Heart left ventricle (tissue), 16 donors: ENCODE results near the gene PLCB1. TPM values are rescaled to one million over a fixed set of nuclear protein-coding genes. Genes with fewer than 3 reads are reported as not detected.
A peak's percentile ranks its signal among the peaks of the same experiment; 100 is the strongest.

ENCODE experiments used
- ATAC-seq, 4 donors: fragments of 200-7000 bp; cut with Tn5 transposase; one replicate each; pipeline ENCODE4 v1.9.1; 2020 to 2022; ENCODE audit warnings: moderate library complexity in 4 of 4, mild to moderate bottlenecking in 3 of 4, moderate number of reproducible peaks in 1 of 4
- DNase-seq, 5 donors: peaks; one replicate each; pipeline ENCODE4 v3.0.0-alpha.2; 2020
- H3K27ac ChIP-seq, 12 donors: fragments of 200-600 bp; sonication (generic) in 4 of 12; one replicate each; pipeline versions ENCODE4 v1.5.0 to v1.8.0; 2016 to 2022; ENCODE audit warnings: mild to moderate bottlenecking in 2 of 12
- H3K27me3 ChIP-seq, 9 donors: fragments of 200-600 bp; sonication (generic) in 2 of 9; one replicate each; pipeline versions ENCODE4 v1.5.1 to v1.8.0; 2016 to 2022; ENCODE audit warnings: mild to moderate bottlenecking in 3 of 9
- H3K36me3 ChIP-seq, 9 donors: fragments of 200-600 bp; sonication (generic) in 2 of 9; one replicate each; pipeline versions ENCODE4 v1.5.0 to v1.8.0; 2018 to 2022; ENCODE audit warnings: mild to moderate bottlenecking in 2 of 9
- H3K4me1 ChIP-seq, 12 donors: fragments of 200-600 bp; sonication (generic) in 4 of 12; one replicate each; pipeline versions ENCODE4 v1.5.0 to v1.8.0; 2016 to 2022; ENCODE audit warnings: mild to moderate bottlenecking in 3 of 12
- H3K4me3 ChIP-seq, 12 donors: fragments of 200-600 bp; sonication (generic) in 4 of 12; one replicate each; pipeline versions ENCODE4 v1.5.0 to v1.8.0; 2017 to 2022; ENCODE audit warnings: mild to moderate bottlenecking in 9 of 12, moderate library complexity in 4 of 12
- H3K9me3 ChIP-seq, 12 donors: fragments of 200-600 bp; sonication (generic) in 4 of 12; one replicate each; pipeline versions ENCODE4 v1.5.0 to v1.8.0; 2016 to 2022; ENCODE audit warnings: mild to moderate bottlenecking in 1 of 12
- POLR2A ChIP-seq, 2 donors: fragments of 450-650 bp; IDR thresholded peaks; one replicate each; pipeline ENCODE4 v1.6.1; 2017; ENCODE audit warnings: antibody characterized with exemption in 2 of 2, mild to moderate bottlenecking in 2 of 2, moderate library complexity in 2 of 2
- WGBS, 4 donors: extraction: QIAGEN DNeasy Blood & Tissue Kit in 2 of 4; methylation state at CpG; one replicate each; pipeline versions ENCODE4 v1.1.5 to v1.1.7; 2013 to 2018; 5-methylcytosine and 5-hydroxymethylcytosine counted together
- intact Hi-C, 10 donors: fragments of 100-400 bp; cut with DNase I; formaldehyde crosslinking; loops; one replicate each; pipeline versions ENCODE4 v1.11.1 to v1.14.2; 2022
- polyA plus RNA-seq, 2 donors: library from polyadenylated mRNA; stranded (reverse); fragments of 200-250 nt; gene quantifications; one replicate each; pipeline ENCODE4 v1.2.3, GENCODE V29; 2013
- total RNA-seq, 9 donors: library from RNA; depleted of rRNA in 2 of 9; stranded (reverse); fragments of >200 nt in 2 of 9; fragmentation: NEBNext Ultra II Directional in 3 of 9; extraction: Animal tissue kit (Norgen Biotek cat#: 25700) in 3 of 9; gene quantifications; one replicate each; pipeline versions ENCODE4 v1.1.0 to v1.2.4, GENCODE V29; 2016 to 2023
- TF ChIP-seq, protein P1 (sequence below), 12 donors: fragments of 200-600 bp; sonication (generic) in 4 of 12; IDR thresholded peaks; one replicate each; pipeline versions ENCODE4 v1.5.0 to v1.8.0; 2018 to 2022; ENCODE audit warnings: antibody characterized with exemption in 12 of 12, mild to moderate bottlenecking in 5 of 12
- donor health status: ischemic (EF 13 %, LVEDD 7.1; RV severe dilation, severe dysfunction).
- donor health status: healthy with polysubstance abuse.
- donor health status: DM: no; HTN: yes; CAD: no.
- donor health status: DM: no; HTN: no; CAD: no.
- donor health status: ischemic (EF 25% LVEDD 6.9; RV normal size, moderate dysfunction).
- donor health status: ischemic (EF 25% LVEDD 5.7; RV mildly dilated, moderate dysfunction).
- donor health status: healthy.
- donor health status: DM: yes; HTN: yes; CAD: no.
- donor health status: ischemic (EF 35%, LVEDD 5.7; RV mildly dilated, moderate dysfunction).
- donor health status: nonischemic (EF 11% LVEDD 7.7; RV severe dilation, severe dysfunction).
- donor health status: DM: yes; HTN: yes; CAD: no.
- donor health status: PGD.
- donor health status: ischemic (EF 29% LVEDD 5.4; RV normal size, mild dysfunction).
- donor health status: nonischemic (EF 23%, LVEDD 6.1; RV moderate dilation, normal function).

Gene PLCB1
- total and polyA plus RNA-seq, 11 donors = 2.5 to 12.1 (median 7.4) TPM

DNA sequence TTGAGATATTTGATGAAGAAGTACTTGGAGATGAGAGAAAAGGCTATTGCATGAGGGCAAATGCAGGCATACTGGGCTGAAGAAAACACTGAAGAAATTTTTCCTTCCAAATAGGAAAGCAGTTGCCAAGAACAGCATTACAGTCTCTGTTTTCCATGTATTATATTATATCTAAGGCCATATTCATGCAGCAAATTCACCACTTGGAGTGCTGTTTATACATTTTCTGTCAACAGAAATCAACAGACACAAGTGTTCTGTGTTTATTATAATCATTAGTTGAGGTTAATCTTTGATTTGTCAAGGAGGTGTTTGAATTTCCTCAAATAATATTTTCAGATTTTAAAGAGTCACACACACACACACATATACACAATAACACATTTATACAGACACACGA lies 668.0 kb downstream of the PLCB1 start:
- Histone ChIP-seq H3K27ac (no peak overlapping the region), H3K9me3 (no peaks in the 10 kb centered on the region), H3K4me1 (peaks cover 0 to 29% (median 8%) of the 10 kb centered on the region in 12 donors), H3K27me3 (no peaks in the 10 kb centered on the region), H3K36me3 (no peaks in the 10 kb centered on the region), H3K4me3 (no peak overlapping the region)
- ATAC-seq (no peak), DNase-seq (no peak)
- TF ChIP-seq, protein P1, sequence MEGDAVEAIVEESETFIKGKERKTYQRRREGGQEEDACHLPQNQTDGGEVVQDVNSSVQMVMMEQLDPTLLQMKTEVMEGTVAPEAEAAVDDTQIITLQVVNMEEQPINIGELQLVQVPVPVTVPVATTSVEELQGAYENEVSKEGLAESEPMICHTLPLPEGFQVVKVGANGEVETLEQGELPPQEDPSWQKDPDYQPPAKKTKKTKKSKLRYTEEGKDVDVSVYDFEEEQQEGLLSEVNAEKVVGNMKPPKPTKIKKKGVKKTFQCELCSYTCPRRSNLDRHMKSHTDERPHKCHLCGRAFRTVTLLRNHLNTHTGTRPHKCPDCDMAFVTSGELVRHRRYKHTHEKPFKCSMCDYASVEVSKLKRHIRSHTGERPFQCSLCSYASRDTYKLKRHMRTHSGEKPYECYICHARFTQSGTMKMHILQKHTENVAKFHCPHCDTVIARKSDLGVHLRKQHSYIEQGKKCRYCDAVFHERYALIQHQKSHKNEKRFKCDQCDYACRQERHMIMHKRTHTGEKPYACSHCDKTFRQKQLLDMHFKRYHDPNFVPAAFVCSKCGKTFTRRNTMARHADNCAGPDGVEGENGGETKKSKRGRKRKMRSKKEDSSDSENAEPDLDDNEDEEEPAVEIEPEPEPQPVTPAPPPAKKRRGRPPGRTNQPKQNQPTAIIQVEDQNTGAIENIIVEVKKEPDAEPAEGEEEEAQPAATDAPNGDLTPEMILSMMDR (IDR thresholded peaks at IDR 0.05) = peak in 4 of 12 donors; percentile 7 to 20 (median 12)
- TF ChIP-seq POLR2A (IDR thresholded peaks at IDR 0.05) = no peak
- intact Hi-C loops = loop anchor here in 2 of 10 donors (5.0 kb wide), 2 partner anchors 37 to 52 kb away; no protein-coding TSS in a partner anchor
- WGBS, 4 donors = 0 to 90% (median 63%) methylated on average over 1 of the region's 1 CpG

DNA sequence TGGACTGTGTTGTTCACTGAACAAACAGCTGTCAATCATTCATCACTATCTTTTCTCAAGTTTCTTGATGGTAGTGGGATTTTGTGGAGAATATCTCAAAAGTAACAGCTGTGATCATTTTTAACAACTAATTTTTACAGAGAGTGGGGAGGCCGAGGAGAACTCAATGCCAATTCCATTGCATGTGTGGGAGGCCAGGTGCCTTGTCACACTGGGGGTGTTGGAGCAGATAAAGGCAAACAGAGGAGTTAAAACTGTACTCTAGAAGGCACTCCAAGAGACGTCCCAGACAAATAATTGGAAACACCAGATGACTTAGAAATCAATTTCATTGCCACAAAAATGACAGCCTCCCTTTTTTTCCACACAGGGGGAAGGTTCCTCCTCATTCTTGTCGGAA lies 669.6 kb downstream of the PLCB1 start:
- DNase-seq (no peak), ATAC-seq (no peak)
- no peaks in the 10 kb centered on the region for H3K27me3 ChIP-seq
- H3K9me3 ChIP-seq = no peaks in the 10 kb centered on the region
- no peak for TF ChIP-seq POLR2A (IDR thresholded peaks at IDR 0.05)
- H3K4me3 ChIP-seq = no peak overlapping the region
- WGBS, 4 donors = 89 to 96% (median 94%) methylated on average over 3 of the region's 3 CpGs
- H3K36me3 ChIP-seq = no peaks in the 10 kb centered on the region
- no peak overlapping the region for H3K27ac ChIP-seq
- peaks cover 0 to 14% (median 3%) of the 10 kb centered on the region in 12 donors for H3K4me1 ChIP-seq
- intact Hi-C loops = loop anchor here in 2 of 10 donors (5.0 kb wide), 2 partner anchors 36 to 51 kb away; no protein-coding TSS in a partner anchor

DNA sequence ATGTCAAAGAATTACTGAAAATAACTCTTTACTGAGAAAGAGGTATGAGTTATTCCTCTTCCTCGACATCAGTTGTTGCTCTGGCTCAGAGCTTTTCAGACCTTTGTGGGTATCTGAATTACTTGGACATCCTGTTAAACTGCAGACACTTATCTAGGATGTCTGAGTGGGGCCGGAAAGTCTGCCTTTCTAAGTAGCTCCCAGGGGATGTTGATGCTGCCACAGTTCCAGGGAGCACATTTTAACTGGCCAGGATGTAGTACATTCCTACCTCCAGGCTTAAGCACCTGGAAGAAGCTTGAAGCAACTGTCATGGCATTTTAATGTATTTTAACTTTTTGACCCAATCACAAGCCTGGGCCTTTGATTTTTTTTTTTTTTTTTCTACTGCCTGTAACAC lies 671.0 kb downstream of the PLCB1 start:
- WGBS, 4 donors = 16 to 28% (median 24%) methylated on average over 2 of the region's 2 CpGs
- no peak overlapping the region for H3K27ac ChIP-seq
- H3K27me3 ChIP-seq = no peaks in the 10 kb centered on the region
- no peak overlapping the region for H3K4me3 ChIP-seq
- H3K4me1 ChIP-seq = peaks cover 0 to 14% (median 5%) of the 10 kb centered on the region in 12 donors
- intact Hi-C loops = loop anchor here in 2 of 10 donors (5.0 kb wide), 2 partner anchors 34 to 49 kb away; no protein-coding TSS in a partner anchor
- no peaks in the 10 kb centered on the region for H3K36me3 ChIP-seq
- H3K9me3 ChIP-seq = no peaks in the 10 kb centered on the region
- DNase-seq (peak in 1 of 5 donors; percentile 23), ATAC-seq (peak in 2 of 4 donors; percentile 49 to 68)
- TF ChIP-seq, protein P1 (IDR thresholded peaks at IDR 0.05) = no peak
- no peak for TF ChIP-seq POLR2A (IDR thresholded peaks at IDR 0.05)

DNA sequence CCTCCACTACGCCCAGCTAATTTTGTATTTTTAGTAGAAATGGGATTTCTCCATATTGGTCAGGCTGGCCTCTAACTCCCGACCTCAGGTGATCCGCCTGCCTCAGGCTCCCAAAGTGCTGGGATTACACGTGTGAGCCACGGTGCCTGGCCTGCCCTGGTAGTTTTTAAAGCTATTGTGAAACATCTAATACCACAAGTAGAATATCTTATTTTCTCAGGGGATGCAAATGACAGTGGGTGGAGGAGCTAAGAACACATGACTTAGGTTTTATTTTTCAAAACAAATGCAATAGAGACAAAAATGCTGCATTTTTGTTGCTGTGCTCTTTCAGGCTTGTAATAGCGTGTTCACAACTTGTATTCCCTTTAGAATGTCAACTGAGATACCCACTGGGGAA lies 671.9 kb downstream of the PLCB1 start:
- no peak for ATAC-seq

More for the DNA sequence above, 671.9 kb downstream of the PLCB1 start:
- intact Hi-C loops = loop anchor here in 2 of 10 donors (5.0 kb wide), 2 partner anchors 33 to 48 kb away; no protein-coding TSS in a partner anchor
- H3K4me1 ChIP-seq = peaks cover 0 to 16% (median 5%) of the 10 kb centered on the region in 12 donors
- H3K4me3 ChIP-seq = no peak overlapping the region
- no peak for TF ChIP-seq POLR2A (IDR thresholded peaks at IDR 0.05)
- TF ChIP-seq, protein P1 (IDR thresholded peaks at IDR 0.05) = no peak
- H3K36me3 ChIP-seq = no peaks in the 10 kb centered on the region
- H3K27ac ChIP-seq = no peak overlapping the region
- WGBS, 4 donors = 91 to 95% (median 93%) methylated on average over 6 of the region's 6 CpGs
- H3K9me3 ChIP-seq = no peaks in the 10 kb centered on the region
- DNase-seq = no peak
- H3K27me3 ChIP-seq = no peaks in the 10 kb centered on the region
